Mammary epithelial cell (primary cell): ENCODE results near the gene COL1A1.

Source experiments
- EZH2 ChIP-seq: IDR thresholded peaks from 2 replicates; pipeline ENCODE4 v1.6.1; 2012; ENCODE audit warnings: low read length, inconsistent platforms, borderline replicate concordance
- TF ChIP-seq, protein P1 (sequence below), 2 donors: IDR thresholded peaks in 1 of 2; conservative IDR thresholded peaks in 1 of 2; 2 replicates each; pipeline ENCODE4 v1.5.1; 2011 to 2012; ENCODE audit warnings: inconsistent platforms in 2 of 2, low read length in 2 of 2, mild to moderate bottlenecking in 2 of 2, control low read depth in 1 of 2, low read depth in 1 of 2; ENCODE audit not compliant: insufficient read depth in 1 of 2; ENCODE audit errors: extremely low read depth in 1 of 2

DNA sequence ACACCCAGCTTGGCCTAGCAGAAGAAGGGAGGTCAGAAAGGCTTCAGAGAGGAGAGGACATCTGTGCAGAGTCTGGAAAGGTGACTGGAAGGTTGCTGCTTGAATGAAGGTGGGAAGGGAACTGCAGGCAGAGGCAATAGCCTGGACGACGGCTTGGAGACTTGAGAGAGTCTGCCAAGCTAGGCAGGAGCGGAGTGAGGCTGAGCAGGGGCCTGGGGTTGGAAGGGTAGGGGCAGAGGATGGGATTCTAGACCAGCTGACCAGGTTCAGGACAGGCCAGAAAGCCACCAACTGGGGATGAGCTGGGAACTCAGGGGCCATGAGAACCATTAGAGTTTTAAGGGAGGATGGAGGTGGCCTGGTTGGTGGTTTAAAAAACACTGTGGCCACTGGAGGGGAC lies 36.0 kb downstream of the COL1A1 start:
- no peak for TF ChIP-seq EZH2
- TF ChIP-seq, protein P1, sequence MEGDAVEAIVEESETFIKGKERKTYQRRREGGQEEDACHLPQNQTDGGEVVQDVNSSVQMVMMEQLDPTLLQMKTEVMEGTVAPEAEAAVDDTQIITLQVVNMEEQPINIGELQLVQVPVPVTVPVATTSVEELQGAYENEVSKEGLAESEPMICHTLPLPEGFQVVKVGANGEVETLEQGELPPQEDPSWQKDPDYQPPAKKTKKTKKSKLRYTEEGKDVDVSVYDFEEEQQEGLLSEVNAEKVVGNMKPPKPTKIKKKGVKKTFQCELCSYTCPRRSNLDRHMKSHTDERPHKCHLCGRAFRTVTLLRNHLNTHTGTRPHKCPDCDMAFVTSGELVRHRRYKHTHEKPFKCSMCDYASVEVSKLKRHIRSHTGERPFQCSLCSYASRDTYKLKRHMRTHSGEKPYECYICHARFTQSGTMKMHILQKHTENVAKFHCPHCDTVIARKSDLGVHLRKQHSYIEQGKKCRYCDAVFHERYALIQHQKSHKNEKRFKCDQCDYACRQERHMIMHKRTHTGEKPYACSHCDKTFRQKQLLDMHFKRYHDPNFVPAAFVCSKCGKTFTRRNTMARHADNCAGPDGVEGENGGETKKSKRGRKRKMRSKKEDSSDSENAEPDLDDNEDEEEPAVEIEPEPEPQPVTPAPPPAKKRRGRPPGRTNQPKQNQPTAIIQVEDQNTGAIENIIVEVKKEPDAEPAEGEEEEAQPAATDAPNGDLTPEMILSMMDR (conservative IDR thresholded peaks at IDR 0.05 in 1 of 2, IDR thresholded peaks at IDR 0.05 in 1 of 2; ENCODE audit: extremely low read depth in 1 of 2, insufficient read depth in 1 of 2, low read depth in 1 of 2, low read length in 2 of 2): no peak
